GM12873 (cell line): ENCODE data around the gene CLMN.

Experiments used
- TF ChIP-seq, protein P1 (sequence below): IDR thresholded peaks from 2 replicates; pipeline ENCODE4 v1.5.1; 2012; ENCODE audit warnings: low read depth, mild to moderate bottlenecking, moderate library complexity, low read length, control low read depth; ENCODE audit not compliant: insufficient read depth; ENCODE audit errors: missing control alignments

Gene CLMN

GRCh38 chr14:95165517-95165916 lies 154.2 kb downstream of the CLMN start:
- TF ChIP-seq, protein P1, sequence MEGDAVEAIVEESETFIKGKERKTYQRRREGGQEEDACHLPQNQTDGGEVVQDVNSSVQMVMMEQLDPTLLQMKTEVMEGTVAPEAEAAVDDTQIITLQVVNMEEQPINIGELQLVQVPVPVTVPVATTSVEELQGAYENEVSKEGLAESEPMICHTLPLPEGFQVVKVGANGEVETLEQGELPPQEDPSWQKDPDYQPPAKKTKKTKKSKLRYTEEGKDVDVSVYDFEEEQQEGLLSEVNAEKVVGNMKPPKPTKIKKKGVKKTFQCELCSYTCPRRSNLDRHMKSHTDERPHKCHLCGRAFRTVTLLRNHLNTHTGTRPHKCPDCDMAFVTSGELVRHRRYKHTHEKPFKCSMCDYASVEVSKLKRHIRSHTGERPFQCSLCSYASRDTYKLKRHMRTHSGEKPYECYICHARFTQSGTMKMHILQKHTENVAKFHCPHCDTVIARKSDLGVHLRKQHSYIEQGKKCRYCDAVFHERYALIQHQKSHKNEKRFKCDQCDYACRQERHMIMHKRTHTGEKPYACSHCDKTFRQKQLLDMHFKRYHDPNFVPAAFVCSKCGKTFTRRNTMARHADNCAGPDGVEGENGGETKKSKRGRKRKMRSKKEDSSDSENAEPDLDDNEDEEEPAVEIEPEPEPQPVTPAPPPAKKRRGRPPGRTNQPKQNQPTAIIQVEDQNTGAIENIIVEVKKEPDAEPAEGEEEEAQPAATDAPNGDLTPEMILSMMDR = no peak

GRCh38 chr14:95164506-95164905 lies 155.2 kb downstream of the CLMN start:
- TF ChIP-seq, protein P1 = no peak

- TF ChIP-seq, protein P1 = no peak
Observed at GRCh38 chr14:95163666-95164065, 156.0 kb downstream of the CLMN start.

DNA sequence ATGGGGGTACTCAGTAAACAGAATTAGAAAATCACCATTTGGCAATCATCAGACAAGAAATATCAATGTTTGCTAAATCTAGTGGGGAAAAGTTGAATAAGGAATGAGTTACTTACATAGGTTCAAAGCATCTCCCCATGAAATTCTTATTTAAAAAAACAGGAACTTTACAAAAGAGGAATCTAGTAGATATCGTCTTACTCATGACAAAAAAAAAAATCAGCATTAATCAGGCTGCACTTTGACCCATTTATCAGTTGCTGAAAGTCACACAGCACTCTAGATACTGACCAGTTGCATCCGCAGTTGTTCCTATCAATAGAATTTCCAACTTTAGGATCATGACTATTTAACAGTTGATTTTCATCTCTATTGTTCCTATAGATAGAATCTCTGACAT lies 156.6 kb downstream of the CLMN start:
- TF ChIP-seq, protein P1 = no peak

DNA sequence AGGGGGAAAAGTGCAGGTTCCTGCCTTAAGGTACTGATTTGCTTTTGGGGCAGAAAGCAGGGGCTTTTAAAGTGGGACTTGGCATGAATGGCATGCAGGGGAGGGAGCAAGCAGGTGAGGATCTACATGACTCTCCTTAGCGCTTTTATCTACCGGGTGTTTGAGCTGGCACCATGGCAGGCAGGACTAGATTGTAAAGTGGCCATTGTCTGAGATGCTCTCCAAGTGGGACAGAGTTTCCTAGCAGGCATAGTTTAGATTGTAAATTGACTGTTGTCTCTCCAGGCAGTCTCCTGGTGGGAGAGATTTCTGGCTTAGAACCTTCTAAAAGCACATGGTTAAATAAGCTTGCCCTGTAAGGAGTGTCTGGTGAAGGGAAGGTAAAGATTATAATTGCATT lies 157.1 kb downstream of the CLMN start:
- TF ChIP-seq, protein P1 = no peak

DNA sequence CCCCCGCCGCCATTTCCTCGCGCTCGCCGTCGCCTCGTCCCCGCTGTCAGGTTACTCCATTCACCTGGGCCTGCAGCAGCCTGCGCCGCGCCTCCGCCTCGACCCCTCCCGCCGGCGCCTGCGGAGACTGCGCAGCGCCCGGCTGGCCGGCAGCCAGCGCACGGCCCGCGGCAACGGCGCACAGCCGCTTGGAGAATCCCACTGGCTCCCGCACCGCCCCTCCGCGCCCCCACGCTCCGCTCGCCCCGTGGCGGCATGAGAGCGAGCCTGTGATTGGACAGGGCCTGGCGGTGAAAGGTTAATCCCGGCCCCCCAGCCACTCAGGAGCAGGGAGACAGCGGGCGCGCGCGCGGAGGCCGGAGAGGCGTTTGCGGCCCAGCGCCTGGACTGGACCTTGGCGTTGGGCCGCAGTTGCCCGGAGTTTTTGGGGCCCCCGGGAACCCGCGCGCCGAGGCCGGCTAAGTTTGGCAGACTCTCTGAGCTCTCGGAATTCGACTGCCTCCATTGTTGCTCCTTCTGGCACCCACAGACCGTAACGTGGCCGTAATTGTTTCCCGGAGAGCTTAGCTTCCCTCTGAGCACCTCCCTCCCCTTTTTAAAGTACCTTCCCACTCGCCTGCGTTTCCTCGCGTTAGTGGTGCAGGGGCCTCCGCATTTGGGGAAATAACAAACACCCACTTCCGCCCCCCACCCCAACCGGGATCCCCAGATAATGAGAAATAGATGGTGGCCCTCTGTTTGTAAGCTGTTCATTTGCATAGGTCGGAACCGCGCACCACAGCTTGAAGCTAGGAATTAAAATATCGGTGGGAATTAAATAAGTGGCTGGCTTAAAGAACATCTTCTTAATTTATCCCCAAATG lies 162.2 kb downstream of the CLMN start, which contains the start of gene DICER1:
TSS of gene DICER1 (minus strand) at position 203 of the 863 bp plus-strand sequence. CDS start 24,071 bp downstream, outside the sequence.
- TF ChIP-seq, protein P1 = no peak

DNA sequence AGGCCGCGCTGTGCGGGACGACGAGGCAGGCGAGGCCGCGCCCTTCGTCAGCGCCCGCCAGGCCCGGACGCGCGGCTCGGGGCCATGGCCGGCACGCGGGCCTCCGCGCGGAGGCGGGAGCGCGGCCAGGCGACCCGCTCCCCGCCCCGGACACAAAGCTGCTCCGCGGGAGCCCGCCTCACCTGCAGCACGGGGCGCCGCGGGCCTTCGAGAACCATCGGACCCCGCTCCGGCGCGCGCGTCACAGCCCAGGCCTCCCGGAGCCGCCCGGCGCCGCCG lies 162.7 kb downstream of the CLMN start:
- TF ChIP-seq, protein P1 = no peak
